H9 (cell line): ENCODE measurements around the gene FARP2. TPM values are rescaled to one million over a fixed set of nuclear protein-coding genes. Genes with fewer than 3 reads are reported as not detected.

Experiments
- DNase-seq: peaks from one replicate; pipeline ENCODE4 v3.0.0-alpha.2; 2017
- H2AFZ ChIP-seq: one replicate; pipeline ENCODE4 v1.6.1; 2013; ENCODE audit warnings: mild to moderate bottlenecking, low read length, control low read depth, moderate library complexity
- H2AK5ac ChIP-seq: 2 replicates; pipeline ENCODE4 v1.6.1; 2013; ENCODE audit warnings: low read length, control low read depth, mixed read lengths; ENCODE audit not compliant: insufficient read length
- H2BK120ac ChIP-seq: one replicate; pipeline ENCODE4 v1.6.1; 2013; ENCODE audit warnings: low read depth, mild to moderate bottlenecking, low read length, control low read depth, inconsistent platforms; ENCODE audit not compliant: poor library complexity, severe bottlenecking
- H2BK12ac ChIP-seq: 2 replicates; pipeline ENCODE4 v1.6.1; 2013; ENCODE audit warnings: low read length, control low read depth, mixed read lengths, low read depth; ENCODE audit not compliant: insufficient read length
- H2BK15ac ChIP-seq: 2 replicates; pipeline ENCODE4 v1.6.1; 2013; ENCODE audit warnings: low read depth, low read length, control low read depth
- H2BK20ac ChIP-seq: one replicate; pipeline ENCODE4 v1.6.1; 2013; ENCODE audit warnings: low read depth, mild to moderate bottlenecking, low read length, control low read depth, inconsistent platforms; ENCODE audit not compliant: poor library complexity, severe bottlenecking
- H2BK5ac ChIP-seq: 2 replicates; pipeline ENCODE4 v1.6.1; 2013; ENCODE audit warnings: low read length, control low read depth, mixed read lengths; ENCODE audit not compliant: insufficient read length
- H3K14ac ChIP-seq: 2 replicates; pipeline ENCODE4 v1.6.1; 2013; ENCODE audit warnings: low read length, control low read depth; ENCODE audit not compliant: insufficient read depth
- H3K18ac ChIP-seq: 2 replicates; pipeline ENCODE4 v1.6.1; 2013; ENCODE audit warnings: low read depth, mild to moderate bottlenecking, mixed read lengths, low read length, control low read depth; ENCODE audit not compliant: insufficient read length
- H3K23ac ChIP-seq: 2 replicates; pipeline ENCODE4 v1.6.1; 2013; ENCODE audit warnings: low read length, control low read depth, mixed read lengths, low read depth; ENCODE audit not compliant: insufficient read length
- H3K23me2 ChIP-seq: 2 replicates; pipeline ENCODE4 v1.6.1; 2013; ENCODE audit warnings: low read depth, mild to moderate bottlenecking, mixed read lengths, low read length, control low read depth; ENCODE audit not compliant: insufficient read length, poor library complexity, severe bottlenecking
- H3K27ac ChIP-seq: 2 replicates; pipeline ENCODE4 v1.5.1; 2013; ENCODE audit warnings: low read length, control low read depth, mixed read lengths, low read depth; ENCODE audit not compliant: insufficient read length
- H3K27me3 ChIP-seq: 2 replicates; pipeline ENCODE4 v1.6.1; 2013; ENCODE audit warnings: low read length, control low read depth, inconsistent platforms; ENCODE audit not compliant: insufficient read depth
- H3K4ac ChIP-seq: 2 replicates; pipeline ENCODE4 v1.6.1; 2013; ENCODE audit warnings: low read depth, mild to moderate bottlenecking, control low read depth, inconsistent platforms, low read length, moderate library complexity
- H3K4me1 ChIP-seq: 2 replicates; pipeline ENCODE4 v1.6.1; 2013; ENCODE audit warnings: low read length, control low read depth, inconsistent platforms; ENCODE audit not compliant: insufficient read depth
- H3K4me2 ChIP-seq: 2 replicates; pipeline ENCODE4 v1.6.1; 2013; ENCODE audit warnings: low read length, control low read depth, mixed read lengths; ENCODE audit not compliant: insufficient read length, insufficient read depth
- H3K56ac ChIP-seq: 2 replicates; pipeline ENCODE4 v1.6.1; 2013; ENCODE audit warnings: low read depth, mild to moderate bottlenecking, mixed read lengths, low read length, control low read depth; ENCODE audit not compliant: insufficient read length
- H3K79me1 ChIP-seq: 2 replicates; pipeline ENCODE4 v1.6.1; 2013; ENCODE audit warnings: low read depth, mild to moderate bottlenecking, moderate library complexity, low read length, control low read depth, inconsistent platforms; ENCODE audit not compliant: insufficient read depth, poor library complexity, severe bottlenecking
- H3K79me2 ChIP-seq: 2 replicates; pipeline ENCODE4 v1.6.1; 2013; ENCODE audit warnings: low read length, control low read depth, inconsistent platforms; ENCODE audit not compliant: insufficient read depth
- H3K9ac ChIP-seq: 2 replicates; pipeline ENCODE4 v1.6.1; 2013; ENCODE audit warnings: low read length, control low read depth, mixed read lengths; ENCODE audit not compliant: insufficient read length; ENCODE audit errors: extremely low read depth
- H3K9me3 ChIP-seq: one replicate; pipeline ENCODE4 v1.6.1; 2013; ENCODE audit warnings: low read depth, low read length, inconsistent platforms; ENCODE audit not compliant: control insufficient read depth
- H3T11ph ChIP-seq: one replicate; pipeline ENCODE4 v1.6.1; 2013; ENCODE audit warnings: mild to moderate bottlenecking, low read length, control low read depth, inconsistent platforms
- H4K20me1 ChIP-seq: one replicate; pipeline ENCODE4 v1.6.1; 2013; ENCODE audit not compliant: control insufficient read depth, insufficient read length, insufficient read depth
- H4K5ac ChIP-seq: 2 replicates; pipeline ENCODE4 v1.6.1; 2013; ENCODE audit warnings: low read depth, mild to moderate bottlenecking, mixed read lengths, low read length, control low read depth; ENCODE audit not compliant: insufficient read length
- H4K8ac ChIP-seq: replicated peaks from 2 replicates; pipeline ENCODE4 v1.6.1; 2013; ENCODE audit warnings: low read length, control low read depth, mixed read lengths, low read depth; ENCODE audit not compliant: insufficient read length
- H4K91ac ChIP-seq: 2 replicates; pipeline ENCODE4 v1.6.1; 2013; ENCODE audit warnings: low read depth, mild to moderate bottlenecking, moderate library complexity, mixed read lengths, low read length, control low read depth; ENCODE audit not compliant: insufficient read length
- H3K27ac Mint-ChIP-seq, 3 experiments: 2 replicates in 2 of 3; 3 replicates in 1 of 3; pipeline ENCODE4 v1.8.0; 2020 to 2021; ENCODE audit warnings: mixed read lengths in 3 of 3, mild to moderate bottlenecking in 1 of 3, moderate library complexity in 1 of 3
- H3K27me3 Mint-ChIP-seq: 2 replicates; pipeline ENCODE4 v1.8.0; 2021; ENCODE audit warnings: low read depth, mild to moderate bottlenecking, moderate library complexity, mixed read lengths
- H3K36me3 Mint-ChIP-seq, 3 experiments: 2 replicates in 2 of 3; 3 replicates in 1 of 3; pipeline ENCODE4 v1.8.0; 2020 to 2021; ENCODE audit warnings: low read depth in 3 of 3, mixed read lengths in 3 of 3; ENCODE audit not compliant: insufficient read depth in 1 of 3
- H3K4me1 Mint-ChIP-seq, 2 experiments: 2 replicates each; pipeline ENCODE4 v1.8.0; 2020; ENCODE audit warnings: mixed read lengths in 2 of 2
- H3K4me3 Mint-ChIP-seq, 2 experiments: 2 replicates in 1 of 2; 3 replicates in 1 of 2; pipeline ENCODE4 v1.8.0; 2020 to 2021; ENCODE audit warnings: mild to moderate bottlenecking in 2 of 2, mixed read lengths in 2 of 2, moderate library complexity in 1 of 2
- H3K9me3 Mint-ChIP-seq, 2 experiments: 2 replicates in 1 of 2; 3 replicates in 1 of 2; pipeline ENCODE4 v1.8.0; 2020; ENCODE audit warnings: mild to moderate bottlenecking in 2 of 2, mixed read lengths in 2 of 2, moderate library complexity in 1 of 2
- WGBS: extraction: QIAGEN DNeasy Blood & Tissue Kit; methylation state at CpG from one replicate; pipeline ENCODE4 v1.1.7; 2013; ENCODE audit warnings: missing lambda C conversion rate, low lambda C conversion rate, mixed read lengths; ENCODE audit not compliant: insufficient read length; ENCODE audit errors: extremely low coverage; 5-methylcytosine and 5-hydroxymethylcytosine counted together
- long read RNA-seq: library from polyadenylated mRNA; unstranded; transcript quantifications from one replicate; pipeline ENCODE4 v2.0.0, GENCODE V29; 2020
- total RNA-seq: library from RNA; stranded (reverse); gene quantifications from 2 replicates; pipeline ENCODE4 v1.2.1, GENCODE V29; 2021
- TF ChIP-seq, protein P1 (sequence below): fragments of 200-600 bp; sonication (generic); conservative IDR thresholded peaks from 3 replicates; pipeline ENCODE4 v1.8.0; 2021; ENCODE audit warnings: antibody characterized with exemption, mild to moderate bottlenecking

FARP2 gene, protein sequence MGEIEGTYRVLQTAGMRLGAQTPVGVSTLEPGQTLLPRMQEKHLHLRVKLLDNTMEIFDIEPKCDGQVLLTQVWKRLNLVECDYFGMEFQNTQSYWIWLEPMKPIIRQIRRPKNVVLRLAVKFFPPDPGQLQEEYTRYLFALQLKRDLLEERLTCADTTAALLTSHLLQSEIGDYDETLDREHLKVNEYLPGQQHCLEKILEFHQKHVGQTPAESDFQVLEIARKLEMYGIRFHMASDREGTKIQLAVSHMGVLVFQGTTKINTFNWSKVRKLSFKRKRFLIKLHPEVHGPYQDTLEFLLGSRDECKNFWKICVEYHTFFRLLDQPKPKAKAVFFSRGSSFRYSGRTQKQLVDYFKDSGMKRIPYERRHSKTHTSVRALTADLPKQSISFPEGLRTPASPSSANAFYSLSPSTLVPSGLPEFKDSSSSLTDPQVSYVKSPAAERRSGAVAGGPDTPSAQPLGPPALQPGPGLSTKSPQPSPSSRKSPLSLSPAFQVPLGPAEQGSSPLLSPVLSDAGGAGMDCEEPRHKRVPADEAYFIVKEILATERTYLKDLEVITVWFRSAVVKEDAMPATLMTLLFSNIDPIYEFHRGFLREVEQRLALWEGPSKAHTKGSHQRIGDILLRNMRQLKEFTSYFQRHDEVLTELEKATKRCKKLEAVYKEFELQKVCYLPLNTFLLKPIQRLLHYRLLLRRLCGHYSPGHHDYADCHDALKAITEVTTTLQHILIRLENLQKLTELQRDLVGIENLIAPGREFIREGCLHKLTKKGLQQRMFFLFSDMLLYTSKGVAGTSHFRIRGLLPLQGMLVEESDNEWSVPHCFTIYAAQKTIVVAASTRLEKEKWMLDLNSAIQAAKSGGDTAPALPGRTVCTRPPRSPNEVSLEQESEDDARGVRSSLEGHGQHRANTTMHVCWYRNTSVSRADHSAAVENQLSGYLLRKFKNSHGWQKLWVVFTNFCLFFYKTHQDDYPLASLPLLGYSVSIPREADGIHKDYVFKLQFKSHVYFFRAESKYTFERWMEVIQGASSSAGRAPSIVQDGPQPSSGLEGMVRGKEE
- 31.0 and 33.9 TPM in 2 replicates for total RNA-seq
- long read RNA-seq, full-length matches to known transcripts, result 20 of 49 reads
- long read RNA-seq, partial matches to known transcripts, result 13 of 49 reads
- long read RNA-seq, other reads (novel, unspliced or antisense), result 16 of 49 reads

DNA sequence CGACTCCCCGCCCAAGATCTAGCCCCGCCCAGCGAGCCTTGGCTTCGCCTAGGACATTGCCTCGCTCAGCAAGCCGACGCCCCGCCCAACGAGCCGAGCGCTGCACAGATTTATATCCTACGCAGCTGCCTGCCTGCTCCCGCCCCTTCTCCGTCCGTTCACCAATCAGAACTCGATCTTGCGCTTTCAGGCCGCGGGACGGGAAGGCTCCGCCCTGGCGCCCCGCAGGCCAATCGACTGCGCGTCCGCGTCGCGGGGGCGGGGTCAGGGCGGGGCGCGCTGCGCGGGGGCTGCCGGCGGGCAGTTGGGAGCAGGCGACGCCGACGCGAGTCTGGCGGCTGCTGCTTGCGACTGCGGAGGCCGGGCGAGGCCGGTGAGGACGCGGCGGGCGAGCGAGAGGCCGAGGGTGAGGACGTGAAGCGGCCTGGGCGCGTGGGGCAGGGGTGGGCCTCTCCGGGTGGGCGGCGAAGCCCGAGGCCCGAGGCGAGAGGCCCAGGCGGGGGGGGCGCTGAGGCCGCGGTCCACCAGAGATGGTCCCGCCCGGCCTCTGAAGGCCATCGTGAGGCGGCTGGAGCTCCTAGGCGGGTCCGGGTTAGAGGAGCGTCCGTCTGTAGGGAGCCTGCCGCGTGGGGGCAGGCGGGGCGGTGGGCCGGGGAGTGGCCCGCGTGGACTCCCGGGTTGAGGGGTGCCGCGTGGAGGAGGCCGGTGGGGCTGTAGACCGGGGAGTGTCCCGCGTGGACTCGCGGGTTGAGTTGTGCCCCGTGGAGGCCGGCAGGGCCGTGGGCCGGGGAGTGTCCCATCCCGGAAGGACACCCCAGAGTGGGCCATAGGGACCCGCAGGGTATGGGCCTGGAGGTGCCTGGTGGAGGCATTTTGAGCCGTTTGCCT lies at the start of gene FARP2:
Gene FARP2, plus strand, starts transcription at position 303 of the 888 bp plus-strand sequence. CDS start 16,823 bp downstream, outside the sequence.
- H2AFZ ChIP-seq, result no peak within 1 kb of the TSS
- H3K27ac ChIP-seq, result peak within 1 kb of the TSS; percentile 4
- no peak within 1 kb of the TSS for H2AK5ac ChIP-seq
- Mint-ChIP-seq H3K9me3 (no peaks in the 10 kb centered on the region), H3K27ac (peak within 1 kb of the TSS; percentile 89 to 97 (median 91); a peak in 6 of 7 replicates), H3K4me3 (peak within 1 kb of the TSS; percentile 76 to 82), H3K27me3 (no peaks in the 10 kb centered on the region), H3K36me3 (peaks cover 4 to 33% (median 25%) of the 10 kb centered on the region in 3 experiments; a peak in 5 of 7 replicates), H3K4me1 (peaks cover 43 to 49% of the 10 kb centered on the region in 2 experiments)
- no peak within 1 kb of the TSS for H3T11ph ChIP-seq
- no peak within 1 kb of the TSS for H4K8ac ChIP-seq
- no peak within 1 kb of the TSS for H3K56ac ChIP-seq
- peaks cover 2% of the 10 kb centered on the region; the same call in 1 of the 2 replicates for H3K4me1 ChIP-seq
- peaks cover 7% of the 10 kb centered on the region; the same call in 1 of the 2 replicates for H3K79me2 ChIP-seq
- H3K9ac ChIP-seq, result peak within 1 kb of the TSS; percentile 28
- H3K23ac ChIP-seq, result no peak within 1 kb of the TSS
- H2BK15ac ChIP-seq, result no peak within 1 kb of the TSS
- H3K9me3 ChIP-seq, result no peaks in the 10 kb centered on the region
- peak within 1 kb of the TSS; percentile 71 for H3K4me2 ChIP-seq
- H4K5ac ChIP-seq, result no peak within 1 kb of the TSS
- TF ChIP-seq, protein P1, sequence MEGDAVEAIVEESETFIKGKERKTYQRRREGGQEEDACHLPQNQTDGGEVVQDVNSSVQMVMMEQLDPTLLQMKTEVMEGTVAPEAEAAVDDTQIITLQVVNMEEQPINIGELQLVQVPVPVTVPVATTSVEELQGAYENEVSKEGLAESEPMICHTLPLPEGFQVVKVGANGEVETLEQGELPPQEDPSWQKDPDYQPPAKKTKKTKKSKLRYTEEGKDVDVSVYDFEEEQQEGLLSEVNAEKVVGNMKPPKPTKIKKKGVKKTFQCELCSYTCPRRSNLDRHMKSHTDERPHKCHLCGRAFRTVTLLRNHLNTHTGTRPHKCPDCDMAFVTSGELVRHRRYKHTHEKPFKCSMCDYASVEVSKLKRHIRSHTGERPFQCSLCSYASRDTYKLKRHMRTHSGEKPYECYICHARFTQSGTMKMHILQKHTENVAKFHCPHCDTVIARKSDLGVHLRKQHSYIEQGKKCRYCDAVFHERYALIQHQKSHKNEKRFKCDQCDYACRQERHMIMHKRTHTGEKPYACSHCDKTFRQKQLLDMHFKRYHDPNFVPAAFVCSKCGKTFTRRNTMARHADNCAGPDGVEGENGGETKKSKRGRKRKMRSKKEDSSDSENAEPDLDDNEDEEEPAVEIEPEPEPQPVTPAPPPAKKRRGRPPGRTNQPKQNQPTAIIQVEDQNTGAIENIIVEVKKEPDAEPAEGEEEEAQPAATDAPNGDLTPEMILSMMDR, result 0 out of 3 replicates have a peak, but pooled peaks have one; percentile 13
- H4K20me1 ChIP-seq, result no peaks in the 10 kb centered on the region
- peak within 1 kb of the TSS; percentile 16 for H3K18ac ChIP-seq
- no peak within 1 kb of the TSS for H4K91ac ChIP-seq
- DNase-seq, result peak; percentile 98
- H3K23me2 ChIP-seq, result peaks cover 4% of the 10 kb centered on the region
- no CpG with 5 or more reads among the region's 101 CpGs for WGBS
- no peak within 1 kb of the TSS for H2BK120ac ChIP-seq
- H2BK5ac ChIP-seq, result no peak within 1 kb of the TSS
- no peaks in the 10 kb centered on the region for H3K27me3 ChIP-seq
- no peak within 1 kb of the TSS for H2BK12ac ChIP-seq
- no peak within 1 kb of the TSS for H3K14ac ChIP-seq
- H2BK20ac ChIP-seq, result no peak within 1 kb of the TSS
- peaks cover 5% of the 10 kb centered on the region for H3K79me1 ChIP-seq
- H3K4ac ChIP-seq, result no peak within 1 kb of the TSS
